K562 (cell line): ENCODE results near the gene TLCD4. TPM values are rescaled to one million over a fixed set of nuclear protein-coding genes. Genes with fewer than 3 reads are reported as not detected.
A peak's percentile ranks its signal among the peaks of the same experiment; 100 is the strongest.

Experiments used
- ARID4B ChIP-seq: sonication (generic); formaldehyde crosslinking; IDR thresholded peaks from 2 replicates; pipeline ENCODE4 v1.8.0; 2022; ENCODE audit warnings: mild to moderate bottlenecking, missing genetic modification reagents
- CHD2 ChIP-seq: IDR thresholded peaks from 2 replicates; pipeline ENCODE4 v1.6.1; 2011; ENCODE audit warnings: low read depth, low read length
- ELF2 ChIP-seq: fragments of 250-450 bp; sonication (Bioruptor Pico); IDR thresholded peaks from 2 replicates; pipeline ENCODE4 v1.5.0; 2021; ENCODE audit warnings: mild to moderate bottlenecking
- GATA2 ChIP-seq: sonication (generic); formaldehyde crosslinking; IDR thresholded peaks from 2 replicates; pipeline ENCODE4 v1.4.0; 2020; ENCODE audit warnings: mild to moderate bottlenecking, missing genetic modification reagents
- L3MBTL2 ChIP-seq: fragments of 450-650 bp; IDR thresholded peaks from 2 replicates; pipeline ENCODE4 v1.6.1; 2016; ENCODE audit warnings: mild to moderate bottlenecking, moderate library complexity
- MCM5 ChIP-seq: fragments of 450-650 bp; IDR thresholded peaks from 2 replicates; pipeline ENCODE4 v1.6.1; 2016; ENCODE audit warnings: low read depth
- MNT ChIP-seq, 2 experiments: fragments of 450-650 bp; conservative IDR thresholded peaks; 2 replicates each; pipeline ENCODE4 v1.6.1; 2017; ENCODE audit warnings: mild to moderate bottlenecking in 2 of 2, moderate library complexity in 2 of 2
- POLR2G ChIP-seq: fragments of 200-400 bp; formaldehyde crosslinking; IDR thresholded peaks from 2 replicates; pipeline ENCODE4 v1.6.1; 2017; ENCODE audit warnings: low read depth, mild to moderate bottlenecking, antibody characterized with exemption, low read length, moderate library complexity
- PRPF4 ChIP-seq: fragments of 200-400 bp; formaldehyde crosslinking; IDR thresholded peaks from one replicate; pipeline ENCODE4 v1.6.1; 2017; ENCODE audit warnings: low read length, low read depth, mild to moderate bottlenecking; ENCODE audit not compliant: insufficient read depth, poor library complexity, severe bottlenecking
- RBM15 ChIP-seq: fragments of 200-400 bp; formaldehyde crosslinking; IDR thresholded peaks from 2 replicates; pipeline ENCODE4 v1.6.1; 2018; ENCODE audit warnings: mild to moderate bottlenecking, low read length, moderate library complexity; ENCODE audit not compliant: insufficient read depth
- SAFB2 ChIP-seq: fragments of 200-400 bp; formaldehyde crosslinking; IDR thresholded peaks from 2 replicates; pipeline ENCODE4 v1.6.1; 2018; ENCODE audit warnings: borderline replicate concordance, low read length, low read depth, moderate library complexity; ENCODE audit not compliant: severe bottlenecking
- SIN3B ChIP-seq: fragments of 450-650 bp; IDR thresholded peaks from 2 replicates; pipeline ENCODE4 v1.6.1; 2017; ENCODE audit warnings: low read depth, mild to moderate bottlenecking, moderate library complexity
- SIRT6 ChIP-seq: IDR thresholded peaks from one replicate; pipeline ENCODE4 v1.6.1; 2012; ENCODE audit warnings: low read depth, mild to moderate bottlenecking, control low read depth, inconsistent platforms, low read length, moderate library complexity
- SMAD4 ChIP-seq: fragments of 250-450 bp; sonication (Bioruptor Pico); conservative IDR thresholded peaks from 2 replicates; pipeline ENCODE4 v1.8.0; 2021; ENCODE audit warnings: inconsistent platforms, mild to moderate bottlenecking, moderate library complexity
- TFAM ChIP-seq: fragments of 250-450 bp; sonication (Bioruptor Pico); conservative IDR thresholded peaks from 2 replicates; pipeline ENCODE4 v1.5.0; 2021; ENCODE audit warnings: mild to moderate bottlenecking, moderate library complexity
- ZBTB5 ChIP-seq: fragments of 450-650 bp; IDR thresholded peaks from 2 replicates; pipeline ENCODE4 v1.6.1; 2017; ENCODE audit warnings: antibody characterized with exemption
- ZNF76 ChIP-seq: fragments of 250-450 bp; sonication (Bioruptor Pico); IDR thresholded peaks from 2 replicates; pipeline ENCODE4 v1.4.0; 2020; ENCODE audit warnings: mild to moderate bottlenecking, moderate library complexity, borderline replicate concordance
- polyA plus RNA-seq, 8 experiments: library from polyadenylated mRNA; depleted of rRNA in 4 of 8; stranded (reverse) in 5 of 8; unstranded in 3 of 8; fragments of >200 nt; fragmentation: Nextera tagmentation in 2 of 8; fragmentation: Illumina TruSeq in 1 of 8; extraction: Ambion mirVana in 2 of 8; extraction: Trizol in 1 of 8; gene quantifications; 2 replicates each; pipeline versions ENCODE4 v1.2.1 to v1.2.3, GENCODE V29; 2011 to 2014; ENCODE audit warnings: inconsistent platforms in 1 of 8, missing spikeins in 1 of 8
- total RNA-seq, 7 experiments: library from RNA; depleted of rRNA in 6 of 7; stranded (reverse); fragments of >200 nt in 6 of 7; fragmentation: Illumina TruSeq in 2 of 7; extraction: Trizol in 2 of 7; gene quantifications; 2 replicates each; pipeline versions ENCODE4 v1.2.1 to v1.2.3, GENCODE V29; 2011 to 2021; ENCODE audit warnings: low replicate concordance in 1 of 7
- TF ChIP-seq, protein P1 (sequence below): sonication (generic); formaldehyde crosslinking; IDR thresholded peaks from 2 replicates; pipeline ENCODE4 v1.8.1; 2023; ENCODE audit warnings: mild to moderate bottlenecking, missing genetic modification reagents, moderate library complexity

The TLCD4 gene
- total and polyA plus RNA-seq, 9 of the 15 experiments (the other 6 are each of a cell fraction or from before 2014, with no cell fraction given) = 3.5 to 19.8 (median 7.6) TPM

- no peak for TF ChIP-seq ARID4B (CRISPR knock-in tag)
- no peak for TF ChIP-seq PRPF4
- peak; percentile 73 for TF ChIP-seq GATA2 (CRISPR knock-in tag)
- no peak for TF ChIP-seq TFAM (CRISPR knock-in tag)
- TF ChIP-seq L3MBTL2 = no peak
- TF ChIP-seq SMAD4 (CRISPR knock-in tag) = no peak; the same call in 1 of the 2 replicates
- TF ChIP-seq ZBTB5 = no peak
- no peak for TF ChIP-seq MCM5
- 0 out of 2 replicates have a peak, but pooled peaks have one; percentile 26 for TF ChIP-seq CHD2
- no peak for TF ChIP-seq POLR2G
- no peak for TF ChIP-seq SAFB2
- TF ChIP-seq, protein P1, sequence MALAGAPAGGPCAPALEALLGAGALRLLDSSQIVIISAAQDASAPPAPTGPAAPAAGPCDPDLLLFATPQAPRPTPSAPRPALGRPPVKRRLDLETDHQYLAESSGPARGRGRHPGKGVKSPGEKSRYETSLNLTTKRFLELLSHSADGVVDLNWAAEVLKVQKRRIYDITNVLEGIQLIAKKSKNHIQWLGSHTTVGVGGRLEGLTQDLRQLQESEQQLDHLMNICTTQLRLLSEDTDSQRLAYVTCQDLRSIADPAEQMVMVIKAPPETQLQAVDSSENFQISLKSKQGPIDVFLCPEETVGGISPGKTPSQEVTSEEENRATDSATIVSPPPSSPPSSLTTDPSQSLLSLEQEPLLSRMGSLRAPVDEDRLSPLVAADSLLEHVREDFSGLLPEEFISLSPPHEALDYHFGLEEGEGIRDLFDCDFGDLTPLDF (CRISPR knock-in tag) = no peak
- no peak for TF ChIP-seq SIRT6
- no peak for TF ChIP-seq RBM15
- no peak for TF ChIP-seq MNT (conservative IDR thresholded peaks at IDR 0.05)
- no peak for TF ChIP-seq ELF2 (CRISPR knock-in tag)
- TF ChIP-seq SIN3B = no peak
- no peak for TF ChIP-seq ZNF76
Measured at GRCh38 chr1:95085376-95085775, 31.8 kb upstream of the TLCD4 start (continued).
